Stimulated activated CD4-positive, alpha-beta T cell treated with anti-CD3 and anti-CD28 coated beads, Interleukin-15, amount 100 ng/mL, for 24 hours (primary cell): ENCODE measurements around the gene AKAP13.
"Not testable (repeated sequence)": the region's sequence is repeated elsewhere in the genome, so short reads cannot be mapped to it uniquely, and the experiment has no call there.

Source experiments
- DNase-seq: peaks from one replicate; pipeline ENCODE4 v3.0.0-alpha.2; 2020

The AKAP13 gene

GRCh38 chr15:85484923-85485322 is 104.5 kb downstream of the AKAP13 start:
- not testable (repeated sequence) for DNase-seq

GRCh38 chr15:85485956-85486567 is 105.7 kb downstream of the AKAP13 start:
- DNase-seq = peak; percentile 64

GRCh38 chr15:85487796-85488195 is 107.4 kb downstream of the AKAP13 start:
- not testable (repeated sequence) for DNase-seq

- no peak for DNase-seq
Observed at GRCh38 chr15:85488997-85489396, 108.6 kb downstream of the AKAP13 start.

GRCh38 chr15:85489773-85490493 is 109.5 kb downstream of the AKAP13 start:
- no peak for DNase-seq

GRCh38 chr15:85490856-85491255 is 110.5 kb downstream of the AKAP13 start:
- DNase-seq = no peak

- DNase-seq = no peak
Observed at GRCh38 chr15:85491691-85492090, 111.3 kb downstream of the AKAP13 start.

GRCh38 chr15:85492406-85492805 is 112.0 kb downstream of the AKAP13 start:
- DNase-seq = no peak

GRCh38 chr15:85493260-85493659 is 112.9 kb downstream of the AKAP13 start:
- no peak for DNase-seq

- DNase-seq = no peak
Observed at GRCh38 chr15:85494048-85494777, 113.8 kb downstream of the AKAP13 start.

GRCh38 chr15:85495096-85495495 is 114.7 kb downstream of the AKAP13 start:
- no peak for DNase-seq

- no peak for DNase-seq
Observed at GRCh38 chr15:85495544-85495943, 115.1 kb downstream of the AKAP13 start.

GRCh38 chr15:85496151-85496550 is 115.7 kb downstream of the AKAP13 start:
- no peak for DNase-seq

GRCh38 chr15:85496551-85497171 is 116.3 kb downstream of the AKAP13 start:
- DNase-seq = no peak

GRCh38 chr15:85497172-85497569 is 116.8 kb downstream of the AKAP13 start:
- no peak for DNase-seq

- no peak for DNase-seq
Observed at GRCh38 chr15:85498471-85498870, 118.1 kb downstream of the AKAP13 start.

GRCh38 chr15:85499371-85499887 is 119.0 kb downstream of the AKAP13 start:
- DNase-seq = no peak

- DNase-seq = peak; percentile 21
Observed at GRCh38 chr15:85500060-85500708, 119.8 kb downstream of the AKAP13 start.

- DNase-seq = no peak
Observed at GRCh38 chr15:85500729-85501128, 120.3 kb downstream of the AKAP13 start.

GRCh38 chr15:85501574-85501973 is 121.2 kb downstream of the AKAP13 start:
- DNase-seq = no peak

GRCh38 chr15:85503151-85503799 is 122.9 kb downstream of the AKAP13 start:
- DNase-seq = no peak
